Measurements from ENCODE around the gene KIFC1. TPM values are rescaled to one million over a fixed set of nuclear protein-coding genes. Genes with fewer than 3 reads are reported as not detected.

Gene KIFC1
- total and polyA plus RNA-seq, 2 of the 4 experiments (the other 2 are of a cell fraction): 33.9 to 40.6 TPM

DNA sequence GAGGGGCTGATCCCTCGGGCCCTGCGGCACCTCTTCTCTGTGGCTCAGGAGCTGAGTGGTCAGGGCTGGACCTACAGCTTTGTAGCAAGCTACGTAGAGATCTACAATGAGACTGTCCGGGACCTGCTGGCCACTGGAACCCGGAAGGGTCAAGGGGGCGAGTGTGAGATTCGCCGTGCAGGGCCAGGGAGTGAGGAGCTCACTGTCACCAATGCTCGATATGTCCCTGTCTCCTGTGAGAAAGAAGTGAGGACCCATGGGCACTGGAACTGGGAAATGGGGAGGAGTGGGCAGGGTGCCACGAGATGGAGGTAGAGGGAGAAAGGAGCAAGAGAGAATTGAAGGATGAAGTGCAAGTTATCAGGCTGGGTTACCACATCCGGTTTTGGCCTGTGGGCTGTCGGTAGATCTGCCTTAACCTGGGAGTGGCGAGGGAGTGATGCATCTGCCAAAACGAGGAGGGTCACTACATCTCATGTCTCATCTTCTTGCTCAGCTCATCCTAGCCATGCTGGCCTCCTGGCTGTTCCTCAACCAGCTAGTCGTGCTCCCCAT, 13.8 kb downstream of the KIFC1 start:
- H3K9ac ChIP-seq (ENCODE audit: low read depth, low read length): no peak overlapping the region
- no peak overlapping the region for H3K4me3 ChIP-seq (ENCODE audit: insufficient read depth, low read depth, low read length)
- dilution Hi-C loops (cut with HindIII; ENCODE audit: low sequenced_read_pairs, unreplicated experiment): no loop called here
- DNase-seq (no peak), ATAC-seq (ENCODE audit: low read depth) (no peak)
- no peak overlapping the region for H2BK20ac ChIP-seq (ENCODE audit: low read depth, low read length)
- WGBS, 2 experiments (ENCODE audit: extremely low coverage in 2 of 2, insufficient read length in 1 of 2): 95% methylated on average over 9 of the region's 15 CpGs; no CpG with 5 or more reads in 1 of the 2 experiments
- no peak overlapping the region for H3K56ac ChIP-seq (ENCODE audit: extremely low read depth, insufficient read depth, low read length)
- no peak overlapping the region for H4K8ac ChIP-seq (ENCODE audit: low read depth in 2 of 2, low read length in 2 of 2)
- intact Hi-C loops (cut with micrococcal nuclease): no loop called here
- no peak overlapping the region for H4K91ac ChIP-seq (ENCODE audit: insufficient read depth, low read depth, low read length)
- H4K20me1 ChIP-seq (ENCODE audit: insufficient read depth, low read length): no peaks in the 10 kb centered on the region; the same call in 1 of the 2 replicates
- in situ Hi-C loops (cut with MboI; ENCODE audit: low sequenced_read_pairs): no loop called here
- H3K14ac ChIP-seq (replicated peaks; ENCODE audit: low read depth, low read length): no peak overlapping the region
- POLR2A ChIA-PET (ENCODE audit: unreplicated experiment): no interaction called here
- no peak overlapping the region for H2AK5ac ChIP-seq (ENCODE audit: low read depth, low read length)
- H3K79me1 ChIP-seq (ENCODE audit: low read depth in 1 of 2, low read length in 2 of 2): peaks cover 15 to 39% of the 10 kb centered on the region in 2 experiments; a peak in 3 of 4 replicates
- H3K36me3 ChIP-seq (ENCODE audit: control insufficient read depth, insufficient read depth, low read length): peaks cover 21% of the 10 kb centered on the region
- H3K27ac ChIP-seq (ENCODE audit: insufficient read depth, low read length): no peak overlapping the region
- H3K4me1 ChIP-seq (ENCODE audit: control insufficient read depth, insufficient read depth, low read length): no peaks in the 10 kb centered on the region
- no peaks in the 10 kb centered on the region for H3K9me3 ChIP-seq (ENCODE audit: control insufficient read depth, insufficient read depth, low read length)
- no peaks in the 10 kb centered on the region for H3K9me1 ChIP-seq (ENCODE audit: insufficient read depth, low read length)
- no peak for TF ChIP-seq RFX5 (IDR thresholded peaks at IDR 0.05; ENCODE audit: low read depth, low read length)
- no peak for TF ChIP-seq RAD21 (IDR thresholded peaks at IDR 0.05; ENCODE audit: low read length)
- no peak for TF ChIP-seq MAZ (IDR thresholded peaks at IDR 0.05; ENCODE audit: borderline replicate concordance, low read depth, low read length)
- TF ChIP-seq, protein P1, sequence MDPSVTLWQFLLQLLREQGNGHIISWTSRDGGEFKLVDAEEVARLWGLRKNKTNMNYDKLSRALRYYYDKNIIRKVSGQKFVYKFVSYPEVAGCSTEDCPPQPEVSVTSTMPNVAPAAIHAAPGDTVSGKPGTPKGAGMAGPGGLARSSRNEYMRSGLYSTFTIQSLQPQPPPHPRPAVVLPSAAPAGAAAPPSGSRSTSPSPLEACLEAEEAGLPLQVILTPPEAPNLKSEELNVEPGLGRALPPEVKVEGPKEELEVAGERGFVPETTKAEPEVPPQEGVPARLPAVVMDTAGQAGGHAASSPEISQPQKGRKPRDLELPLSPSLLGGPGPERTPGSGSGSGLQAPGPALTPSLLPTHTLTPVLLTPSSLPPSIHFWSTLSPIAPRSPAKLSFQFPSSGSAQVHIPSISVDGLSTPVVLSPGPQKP (IDR thresholded peaks at IDR 0.05; ENCODE audit: borderline replicate concordance, low read depth, low read length): no peak
- no peak for TF ChIP-seq MXI1 (IDR thresholded peaks at IDR 0.05; ENCODE audit: borderline replicate concordance, low read depth, low read length)
- TF ChIP-seq CEBPB (IDR thresholded peaks at IDR 0.05; ENCODE audit: low read depth, low read length): no peak
- TF ChIP-seq, protein P2, sequence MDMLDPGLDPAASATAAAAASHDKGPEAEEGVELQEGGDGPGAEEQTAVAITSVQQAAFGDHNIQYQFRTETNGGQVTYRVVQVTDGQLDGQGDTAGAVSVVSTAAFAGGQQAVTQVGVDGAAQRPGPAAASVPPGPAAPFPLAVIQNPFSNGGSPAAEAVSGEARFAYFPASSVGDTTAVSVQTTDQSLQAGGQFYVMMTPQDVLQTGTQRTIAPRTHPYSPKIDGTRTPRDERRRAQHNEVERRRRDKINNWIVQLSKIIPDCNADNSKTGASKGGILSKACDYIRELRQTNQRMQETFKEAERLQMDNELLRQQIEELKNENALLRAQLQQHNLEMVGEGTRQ (IDR thresholded peaks at IDR 0.05; ENCODE audit: low read depth, low read length): no peak
- TF ChIP-seq BHLHE40 (IDR thresholded peaks at IDR 0.05; ENCODE audit: low read depth, low read length): no peak
- TF ChIP-seq CHD1 (IDR thresholded peaks at IDR 0.05; ENCODE audit: low read depth, low read length): no peak
- TF ChIP-seq, protein P3, sequence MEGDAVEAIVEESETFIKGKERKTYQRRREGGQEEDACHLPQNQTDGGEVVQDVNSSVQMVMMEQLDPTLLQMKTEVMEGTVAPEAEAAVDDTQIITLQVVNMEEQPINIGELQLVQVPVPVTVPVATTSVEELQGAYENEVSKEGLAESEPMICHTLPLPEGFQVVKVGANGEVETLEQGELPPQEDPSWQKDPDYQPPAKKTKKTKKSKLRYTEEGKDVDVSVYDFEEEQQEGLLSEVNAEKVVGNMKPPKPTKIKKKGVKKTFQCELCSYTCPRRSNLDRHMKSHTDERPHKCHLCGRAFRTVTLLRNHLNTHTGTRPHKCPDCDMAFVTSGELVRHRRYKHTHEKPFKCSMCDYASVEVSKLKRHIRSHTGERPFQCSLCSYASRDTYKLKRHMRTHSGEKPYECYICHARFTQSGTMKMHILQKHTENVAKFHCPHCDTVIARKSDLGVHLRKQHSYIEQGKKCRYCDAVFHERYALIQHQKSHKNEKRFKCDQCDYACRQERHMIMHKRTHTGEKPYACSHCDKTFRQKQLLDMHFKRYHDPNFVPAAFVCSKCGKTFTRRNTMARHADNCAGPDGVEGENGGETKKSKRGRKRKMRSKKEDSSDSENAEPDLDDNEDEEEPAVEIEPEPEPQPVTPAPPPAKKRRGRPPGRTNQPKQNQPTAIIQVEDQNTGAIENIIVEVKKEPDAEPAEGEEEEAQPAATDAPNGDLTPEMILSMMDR (conservative IDR thresholded peaks at IDR 0.05; ENCODE audit: low read depth, low read length): no peak
- TF ChIP-seq POLR2A (IDR thresholded peaks at IDR 0.05; ENCODE audit: low read depth, low read length): no peak
- TF ChIP-seq SMC3 (IDR thresholded peaks at IDR 0.05; ENCODE audit: low read depth, low read length): no peak
- TF ChIP-seq MAFK (IDR thresholded peaks at IDR 0.05; ENCODE audit: low read depth, low read length): no peak
- no peak for TF ChIP-seq FOS (IDR thresholded peaks at IDR 0.05; ENCODE audit: low read depth, low read length)
- no peak for TF ChIP-seq RCOR1 (IDR thresholded peaks at IDR 0.05; ENCODE audit: insufficient replicate concordance, low read length)
- no peak for TF ChIP-seq NFE2L2 (IDR thresholded peaks at IDR 0.05; ENCODE audit: low read depth, low read length)
- CTCF ChIA-PET: no interaction called here
- no peaks in the 10 kb centered on the region for H3K27me3 ChIP-seq (ENCODE audit: control insufficient read depth, insufficient read depth, low read length)
- no peak overlapping the region for H3K18ac ChIP-seq (ENCODE audit: low read depth, low read length)
- H2BK15ac ChIP-seq (ENCODE audit: low read depth, low read length): no peak overlapping the region
- H4K5ac ChIP-seq (ENCODE audit: low read depth, low read length): no peak overlapping the region
- no TSS peak for BruUV-seq (replicated peaks)
- H3K23ac ChIP-seq (ENCODE audit: low read depth, low read length): no peak overlapping the region
- peak overlapping the region; percentile 55 for H2AFZ ChIP-seq (replicated peaks; ENCODE audit: low read length, poor library complexity)
- H3K4ac ChIP-seq (ENCODE audit: low read depth, low read length): no peak overlapping the region
- no peak overlapping the region for H2BK5ac ChIP-seq (ENCODE audit: low read depth, low read length, poor library complexity, severe bottlenecking)
- H2AK9ac ChIP-seq (replicated peaks; ENCODE audit: low read depth, low read length, poor library complexity): peak overlapping the region; percentile 52
- H3K4me2 ChIP-seq (ENCODE audit: low read depth, low read length): no peak overlapping the region
- H2BK120ac ChIP-seq (ENCODE audit: low read depth, low read length): no peak overlapping the region
